Motor neuron (in vitro differentiated cells): ENCODE data around the gene SPDYE1. TPM values are rescaled to one million over a fixed set of nuclear protein-coding genes. Genes with fewer than 3 reads are reported as not detected.
A peak's percentile ranks its signal among the peaks of the same experiment; 100 is the strongest.

Experiments
- ATAC-seq, 8 experiments: fragments of 200-7000 bp; cut with Tn5 transposase; replicated peaks in 6 of 8; 2 replicates each; pipeline ENCODE4 v1.8.0; 2021; ENCODE audit warnings: mild to moderate bottlenecking in 8 of 8, moderate library complexity in 8 of 8
- H3K27ac ChIP-seq, 2 donors: fragments of 250-450 bp; sonication (Bioruptor Pico); 2 replicates each; pipeline ENCODE4 v1.9.0; 2021; ENCODE audit warnings: antibody characterized with exemption in 2 of 2, mild to moderate bottlenecking in 2 of 2, moderate library complexity in 1 of 2
- H3K4me1 ChIP-seq, 2 donors: fragments of 250-450 bp; sonication (Bioruptor Pico); replicated peaks in 1 of 2; 2 replicates each; pipeline ENCODE4 v1.6.1; 2021; ENCODE audit warnings: antibody characterized with exemption in 2 of 2, mild to moderate bottlenecking in 2 of 2, moderate library complexity in 1 of 2
- H3K4me3 ChIP-seq, 5 donors: fragments of 250-450 bp; sonication (Bioruptor Pico); 2 replicates each; pipeline ENCODE4 v1.9.0; 2021; ENCODE audit warnings: antibody characterized with exemption in 5 of 5, mild to moderate bottlenecking in 5 of 5, moderate library complexity in 4 of 5
- WGBS, 10 experiments: fragments of 450-650 bp; shearing (Covaris generic); methylation state at CpG; one replicate each; pipeline ENCODE4 v1.0.0; 2022; 5-methylcytosine and 5-hydroxymethylcytosine counted together
- in situ Hi-C, 9 experiments: fragments of 400-800 bp; cut with MboI; loops; one replicate each; pipeline ENCODE4 v1.15.0; 2021; ENCODE audit warnings: low sequenced_read_pairs in 9 of 9, low pct_unique_long_range_greater_than_20kb in 2 of 9; ENCODE audit not compliant: unreplicated experiment in 9 of 9
- total RNA-seq, 8 experiments: library from RNA; unstranded; fragments of 300-600 nt; gene quantifications; 2 replicates each; pipeline versions ENCODE4 v1.2.3 to v1.2.4, GENCODE V29; 2022

The SPDYE1 gene
- total RNA-seq, 8 experiments from 2014 or later, result 0.22 to 2.5 (median 0.44) TPM

- WGBS, 10 experiments, result 80 to 100% (median 93%) methylated on average over 1 to 3 of the region's 5 CpGs; no CpG with 5 or more reads in 5 of the 10 experiments
- ATAC-seq, result no peak
- in situ Hi-C loops, result no loop called here
- no peak overlapping the region for H3K4me3 ChIP-seq
- H3K27ac ChIP-seq, result no peak overlapping the region
- no peaks in the 10 kb centered on the region for H3K4me1 ChIP-seq
Observed at GRCh38 chr7:44051611-44052220, 54.0 kb downstream of the SPDYE1 start.

GRCh38 chr7:44052771-44053365 is 55.2 kb downstream of the SPDYE1 start:
- 82 to 100% (median 95%) methylated on average over 2 to 4 of the region's 12 CpGs; no CpG with 5 or more reads in 1 of the 10 experiments for WGBS, 10 experiments
- in situ Hi-C loops, result no loop called here
- no peak for ATAC-seq
- no peak overlapping the region for H3K4me3 ChIP-seq
- no peaks in the 10 kb centered on the region for H3K4me1 ChIP-seq
- no peak overlapping the region for H3K27ac ChIP-seq

GRCh38 chr7:44056681-44057080 is 59.0 kb downstream of the SPDYE1 start:
- Histone ChIP-seq H3K27ac (no peak overlapping the region), H3K4me1 (no peaks in the 10 kb centered on the region), H3K4me3 (no peak overlapping the region)
- in situ Hi-C loops, result no loop called here
- no peak for ATAC-seq
- WGBS, 10 experiments, result 80 to 100% (median 100%) methylated on average over 1 to 3 of the region's 7 CpGs; no CpG with 5 or more reads in 6 of the 10 experiments

- 92 to 100% (median 100%) methylated on average over 1 to 8 of the region's 11 CpGs; no CpG with 5 or more reads in 5 of the 10 experiments for WGBS, 10 experiments
Observed at GRCh38 chr7:44057181-44057848, 59.6 kb downstream of the SPDYE1 start.

GRCh38 chr7:44057849-44058758 is 60.4 kb downstream of the SPDYE1 start:
- 85 to 100% (median 93%) methylated on average over 1 to 8 of the region's 30 CpGs; no CpG with 5 or more reads in 2 of the 10 experiments for WGBS, 10 experiments
- Histone ChIP-seq H3K4me1 (no peaks in the 10 kb centered on the region), H3K4me3 (no peak overlapping the region), H3K27ac (no peak overlapping the region)
- in situ Hi-C loops, result no loop called here
- ATAC-seq, result peak in 2 of 8 experiments; percentile 30 to 50

More at GRCh38 chr7:44057181-44057848, 59.6 kb downstream of the SPDYE1 start:
- H3K4me1 ChIP-seq, result no peaks in the 10 kb centered on the region
- in situ Hi-C loops, result no loop called here
- no peak overlapping the region for H3K27ac ChIP-seq
- ATAC-seq, result no peak
- no peak overlapping the region for H3K4me3 ChIP-seq

- ATAC-seq, result no peak
- in situ Hi-C loops, result no loop called here
- H3K4me1 ChIP-seq, result peaks cover 2% of the 10 kb centered on the region in 2 donors
- no peak overlapping the region for H3K4me3 ChIP-seq
- WGBS, 10 experiments, result 20 to 100% (median 78%) methylated on average over 1 to 2 of the region's 7 CpGs; no CpG with 5 or more reads in 2 of the 10 experiments
- H3K27ac ChIP-seq, result no peak overlapping the region
Observed at GRCh38 chr7:44058759-44059218, 61.1 kb downstream of the SPDYE1 start.

GRCh38 chr7:44059219-44060090 is 61.8 kb downstream of the SPDYE1 start:
- ATAC-seq, result no peak
- WGBS, 10 experiments, result 83 to 100% (median 97%) methylated on average over 2 to 5 of the region's 14 CpGs; no CpG with 5 or more reads in 7 of the 10 experiments

More at GRCh38 chr7:44059219-44060090, 61.8 kb downstream of the SPDYE1 start:
- H3K4me3 ChIP-seq, result no peak overlapping the region
- in situ Hi-C loops, result no loop called here
- H3K4me1 ChIP-seq, result peaks cover 9% of the 10 kb centered on the region in 2 donors
- H3K27ac ChIP-seq, result no peak overlapping the region

Other genes with a start within 250 kb of the SPDYE1 start
- gene BLVRA, start 239.2 kb upstream of the SPDYE1 start, total RNA-seq, result 10 to 100 TPM in 6 of 8 experiments, 1 to 10 TPM in 2; 2.3 to 45.0 (median 17.1) TPM
- 100 to 1,000 TPM; 123 to 213 (median 132) TPM for gene MRPS24, start 128.4 kb upstream of the SPDYE1 start, total RNA-seq
- 10 to 100 TPM; 20.1 to 50.1 (median 27.2) TPM for gene URGCP, start 91.3 kb upstream of the SPDYE1 start, total RNA-seq
- gene UBE2D4, start 71.5 kb upstream of the SPDYE1 start, total RNA-seq, result 10 to 100 TPM in 5 of 8 experiments, 1 to 10 TPM in 3; 8.3 to 29.7 (median 10.7) TPM
- gene DBNL, start 46.8 kb downstream of the SPDYE1 start, total RNA-seq, result 10 to 100 TPM; 37.3 to 99.0 (median 70.9) TPM
- gene PGAM2, start 67.7 kb downstream of the SPDYE1 start, total RNA-seq, result 1 to 10 TPM in 2 of 8 experiments, under 1 TPM in 2, not detected in 4; 0.38 to 2.0 (median 0.99) TPM
- 10 to 100 TPM in 4 of 8 experiments, 1 to 10 TPM in 4; 5.4 to 28.1 (median 10.2) TPM for gene POLM, start 84.6 kb downstream of the SPDYE1 start, total RNA-seq
- gene AEBP1, start 106.4 kb downstream of the SPDYE1 start, total RNA-seq, result 10 to 100 TPM in 4 of 8 experiments, 1 to 10 TPM in 4; 3.2 to 60.3 (median 16.5) TPM
- 100 to 1,000 TPM in 2 of 8 experiments, 10 to 100 TPM in 6; 53.7 to 146 (median 73.7) TPM for gene POLD2, start 125.7 kb downstream of the SPDYE1 start, total RNA-seq
- 1 to 10 TPM in 1 of 8 experiments, under 1 TPM in 2, not detected in 5; 0.46 to 1.0 (median 0.95) TPM for gene MYL7, start 143.4 kb downstream of the SPDYE1 start, total RNA-seq
- gene GCK, start 191.5 kb downstream of the SPDYE1 start, total RNA-seq, result 1 to 10 TPM in 6 of 8 experiments, under 1 TPM in 2; 0.31 to 5.1 (median 2.5) TPM
- gene YKT6, start 203.1 kb downstream of the SPDYE1 start, total RNA-seq, result 100 to 1,000 TPM in 3 of 8 experiments, 10 to 100 TPM in 5; 66.9 to 121 (median 96.7) TPM